GM21423 (cell line): ENCODE data around the gene GDPD5.

Source experiments
- ATAC-seq: cut with Tn5 transposase; IDR thresholded peaks from one replicate; pipeline ENCODE4 v1.9.1; 2021; ENCODE audit warnings: mild to moderate bottlenecking, moderate library complexity; ENCODE audit not compliant: unreplicated experiment

GDPD5 gene

GRCh38 chr11:75450236-75450635 is 75.5 kb downstream of the GDPD5 start:
- no peak for ATAC-seq

- no peak for ATAC-seq
These were observed 76.0 kb downstream of the GDPD5 start for GRCh38 chr11:75449776-75450175.

GRCh38 chr11:75449271-75449670 is 76.5 kb downstream of the GDPD5 start:
- no peak for ATAC-seq

DNA sequence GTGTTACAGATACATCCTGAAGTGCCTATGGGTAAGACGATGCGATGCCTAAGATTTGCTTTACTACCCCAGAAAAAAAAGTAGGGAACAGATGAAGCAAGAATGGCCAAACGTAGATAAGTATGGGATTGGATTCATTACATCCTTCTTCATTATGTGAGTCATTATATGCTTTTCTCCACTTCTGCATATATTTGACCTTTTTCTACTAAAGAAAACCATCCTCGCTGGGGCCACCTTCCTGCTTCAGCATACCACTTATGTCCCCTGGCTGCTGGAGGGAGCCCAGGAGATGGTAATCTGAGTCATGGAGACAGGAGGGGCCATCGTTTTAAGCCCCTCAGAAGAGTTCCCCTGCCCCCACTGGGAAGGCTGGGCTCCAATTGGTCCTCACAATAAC is 78.3 kb downstream of the GDPD5 start:
- no peak for ATAC-seq

- no peak for ATAC-seq
These were observed 80.3 kb downstream of the GDPD5 start for GRCh38 chr11:75445315-75445953.

- ATAC-seq = no peak
These were observed 82.7 kb downstream of the GDPD5 start for GRCh38 chr11:75443043-75443442.

- ATAC-seq = no peak
These were observed 83.4 kb downstream of the GDPD5 start for GRCh38 chr11:75442161-75442885.

DNA sequence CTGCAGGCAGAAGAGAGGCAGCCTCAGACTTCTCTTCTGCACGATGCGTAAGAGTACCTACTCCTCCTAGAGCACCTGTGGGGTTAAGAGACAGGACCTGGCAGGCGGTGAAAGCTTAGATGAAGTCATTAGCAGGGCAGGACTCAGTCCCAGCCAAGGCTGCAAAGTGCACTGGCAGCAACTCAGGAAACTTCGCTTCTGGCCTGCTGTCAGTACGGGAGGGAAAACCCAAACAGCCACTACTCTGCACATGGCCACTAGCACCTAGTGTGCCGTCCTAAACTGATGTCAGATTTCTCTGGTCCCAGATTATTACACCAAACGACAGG is 84.0 kb downstream of the GDPD5 start:
- no peak for ATAC-seq

DNA sequence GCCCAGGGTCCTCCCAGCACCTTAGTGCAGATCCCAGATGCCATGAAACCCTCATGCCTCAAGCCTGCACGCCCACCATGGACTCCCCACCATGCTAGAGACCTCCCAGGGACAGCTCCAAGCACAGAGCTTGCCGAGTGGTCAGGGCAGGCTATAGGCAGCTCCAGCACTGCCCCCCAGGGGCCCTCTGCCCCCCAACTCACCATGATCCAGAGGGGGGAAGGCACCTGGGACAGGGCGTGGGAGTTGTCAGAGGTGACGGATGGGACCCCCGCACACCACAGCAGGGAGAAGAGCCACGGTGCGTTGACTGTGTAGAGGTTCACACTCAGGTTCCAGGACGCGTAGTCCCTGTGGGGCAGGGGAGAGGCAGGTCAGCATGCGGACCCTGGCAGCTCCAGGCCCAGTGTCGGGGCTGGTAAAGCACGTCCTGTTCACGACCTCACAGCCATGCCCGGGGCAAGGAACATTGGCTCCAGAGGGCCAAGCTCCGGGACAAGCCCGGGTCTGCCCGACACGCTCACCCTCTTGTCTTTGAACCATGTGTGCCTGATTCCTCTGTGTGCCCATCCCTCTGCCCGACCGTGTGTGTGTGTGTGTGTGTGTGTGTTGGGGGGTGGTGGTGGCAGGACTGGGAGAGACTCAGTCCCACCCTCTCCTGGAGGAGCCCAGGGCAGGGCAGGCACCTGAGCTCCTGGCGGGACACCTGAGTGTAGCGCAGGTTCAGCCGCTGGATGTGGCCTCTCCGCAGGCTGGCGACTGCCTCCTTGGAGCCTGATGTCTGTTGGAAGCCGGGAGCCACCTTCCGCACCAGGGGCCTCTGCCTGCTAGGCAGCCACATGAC is 84.6 kb downstream of the GDPD5 start:
- no peak for ATAC-seq

GRCh38 chr11:75439495-75440120 is 86.1 kb downstream of the GDPD5 start:
- ATAC-seq = no peak

GRCh38 chr11:75439026-75439425 is 86.7 kb downstream of the GDPD5 start:
- ATAC-seq = no peak

DNA sequence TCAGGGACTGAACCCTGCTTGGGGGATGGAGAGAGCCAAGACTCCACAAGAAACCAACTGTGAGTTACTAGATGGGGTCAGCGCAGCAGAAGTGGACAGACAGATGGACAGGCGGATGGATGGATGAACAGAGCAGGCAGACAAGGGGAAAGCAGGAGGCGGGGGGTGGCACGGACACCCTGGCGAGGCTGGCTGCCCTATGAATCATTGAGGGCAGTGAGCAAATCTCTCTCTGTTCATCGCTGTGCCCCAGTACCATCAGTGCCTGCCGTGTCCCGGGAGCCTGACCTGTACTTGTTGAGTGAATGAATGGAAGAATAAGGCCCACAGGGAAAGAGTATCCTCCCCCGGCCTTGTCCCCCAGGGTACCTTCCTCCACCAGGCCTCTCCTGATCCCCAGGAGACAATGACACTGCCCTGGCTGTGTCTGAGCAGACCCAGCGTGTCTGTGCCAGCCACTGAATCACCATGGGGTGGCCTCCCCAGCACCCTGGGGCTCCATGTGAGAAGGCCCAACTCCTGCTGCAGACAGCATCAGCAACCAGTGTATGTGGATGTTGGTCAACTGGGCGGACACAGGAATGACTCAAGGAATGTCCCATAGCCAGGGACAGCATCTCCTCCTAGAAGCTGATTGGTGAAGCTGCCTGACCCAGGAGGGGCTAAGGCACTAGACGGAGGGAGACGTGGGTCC is 87.6 kb downstream of the GDPD5 start:
- ATAC-seq = no peak

DNA sequence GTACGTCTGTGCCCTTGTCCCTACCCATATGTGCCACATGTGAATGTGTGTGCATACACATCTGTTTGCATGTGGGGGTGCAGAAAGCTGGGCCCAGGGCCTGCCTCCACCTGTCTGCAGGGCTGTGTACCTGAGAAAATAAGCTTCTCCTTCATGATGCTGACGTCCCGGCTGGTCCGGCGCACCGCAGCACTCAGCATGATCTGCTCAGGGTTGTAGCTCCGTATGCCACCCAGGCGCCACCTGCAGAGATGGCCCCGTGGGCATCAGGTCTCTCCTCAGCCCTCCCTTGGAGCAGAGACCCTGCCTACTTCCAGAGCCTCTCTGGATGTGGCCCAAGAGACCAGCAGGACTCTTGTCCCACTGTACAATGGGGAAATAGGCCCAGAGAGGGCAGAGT is 88.9 kb downstream of the GDPD5 start:
- no peak for ATAC-seq

DNA sequence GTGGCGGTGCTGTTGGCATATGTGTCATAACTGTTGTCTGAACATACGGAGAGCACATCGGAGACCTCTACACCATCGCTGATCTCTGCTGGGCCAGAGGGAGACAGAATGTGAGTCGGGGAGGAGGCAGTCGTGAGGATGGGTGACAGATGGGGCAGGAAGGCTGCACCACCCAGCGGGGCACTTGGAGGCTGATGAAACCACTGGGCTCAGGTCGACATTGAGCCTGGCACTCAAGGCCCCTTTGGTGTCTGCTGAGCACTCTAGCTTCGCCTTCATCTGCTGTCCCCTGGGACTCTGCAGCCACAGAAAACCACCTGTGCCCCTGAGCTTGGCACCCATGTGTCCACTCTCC is 90.2 kb downstream of the GDPD5 start:
- no peak for ATAC-seq

DNA sequence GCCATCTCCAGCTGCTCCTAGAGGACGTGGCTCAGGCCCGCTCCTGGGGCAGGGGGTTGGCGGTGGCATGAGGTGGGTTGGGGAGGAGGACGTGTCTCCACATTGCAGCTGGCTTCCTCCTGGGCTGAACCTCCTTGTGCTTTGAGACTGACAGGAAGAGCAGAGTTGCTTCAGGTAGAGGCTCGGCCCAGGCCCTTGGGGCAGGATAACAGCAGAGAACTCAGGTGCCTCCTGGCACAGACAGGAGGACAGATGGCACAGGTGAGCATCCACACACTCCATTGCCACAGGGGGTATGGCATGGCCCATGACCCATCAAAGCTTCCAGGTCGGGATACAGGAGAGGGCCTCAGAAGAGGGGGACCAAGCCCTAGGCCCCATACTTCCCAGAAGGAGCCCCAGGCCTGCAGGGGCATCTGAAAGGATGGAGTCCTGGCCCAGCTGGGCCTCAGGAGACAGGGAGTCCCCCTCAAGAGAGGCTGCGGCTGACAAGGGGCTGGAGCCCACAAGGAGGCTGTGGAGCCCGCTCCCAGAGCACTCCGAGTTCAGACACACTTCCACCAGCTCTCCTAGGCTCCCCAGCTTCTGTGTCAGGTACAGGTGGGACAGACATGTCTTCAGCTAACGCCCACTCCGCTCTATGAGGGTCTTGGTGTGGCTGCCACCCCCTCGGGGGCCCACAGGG is 90.7 kb downstream of the GDPD5 start:
- ATAC-seq = no peak

DNA sequence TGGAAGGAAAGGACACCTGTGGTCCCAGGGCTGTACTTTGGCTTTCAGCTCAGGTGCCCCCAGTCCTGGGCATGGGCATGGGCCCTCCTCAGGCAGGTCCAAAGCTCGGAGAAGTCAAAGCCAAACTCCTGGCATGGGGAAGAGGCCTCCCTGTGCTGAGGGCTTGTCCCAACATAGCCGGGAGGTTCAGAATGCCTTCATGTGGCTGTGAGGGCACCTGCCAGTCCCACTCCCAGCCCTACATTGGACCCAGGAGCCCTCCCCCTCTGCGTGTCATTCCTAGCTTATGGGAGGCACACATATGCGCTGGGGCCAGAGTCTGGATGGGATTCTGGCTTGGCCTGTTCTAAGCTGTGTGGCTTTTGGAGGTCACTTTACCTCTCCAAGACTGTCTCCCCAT is 91.7 kb downstream of the GDPD5 start:
- no peak for ATAC-seq

- ATAC-seq = no peak
These were observed 92.3 kb downstream of the GDPD5 start for GRCh38 chr11:75433443-75433842.

- no peak for ATAC-seq
These were observed 92.8 kb downstream of the GDPD5 start, which contains the start of gene KLHL35 for GRCh38 chr11:75432911-75433321. KLHL35 (minus strand) TSS chr11:75433203; CDS start chr11:75430629, 2,574 bp downstream.

GRCh38 chr11:75431533-75432525 is 93.9 kb downstream of the GDPD5 start:
- no peak for ATAC-seq
